Keratinocyte (primary cell): Measurements from ENCODE around the gene OR9A4. TPM values are rescaled to one million over a fixed set of nuclear protein-coding genes. Genes with fewer than 3 reads are reported as not detected.

Experiments used
- DNase-seq: peaks from one replicate; pipeline ENCODE4 v3.0.0-alpha.2; 2011; ENCODE audit warnings: low read depth, missing footprints, low spot score
- FAIRE-seq: peaks from 2 replicates; lab custom pipeline; 2011; peaks lifted over from hg19 to GRCh38; lab: Jason Lieb, UNC
- H2AFZ ChIP-seq: 2 replicates; pipeline ENCODE4 v1.6.0; 2012; ENCODE audit warnings: low read length, control low read depth, inconsistent platforms; ENCODE audit not compliant: control insufficient read depth
- H3K27ac ChIP-seq: 2 replicates; pipeline ENCODE4 v1.5.1; 2011; ENCODE audit warnings: low read length; ENCODE audit not compliant: control insufficient read depth, insufficient read depth
- H3K27me3 ChIP-seq: 3 replicates; pipeline ENCODE4 v1.6.0; 2011; ENCODE audit warnings: low read length; ENCODE audit not compliant: control insufficient read depth, insufficient read depth; ENCODE audit errors: extremely low read depth
- H3K36me3 ChIP-seq, 2 experiments: 2 replicates in 1 of 2; 3 replicates in 1 of 2; pipeline ENCODE4 v1.5.1; 2011; ENCODE audit warnings: low read length in 2 of 2, mild to moderate bottlenecking in 1 of 2; ENCODE audit not compliant: control insufficient read depth in 2 of 2, insufficient read depth in 2 of 2; ENCODE audit errors: extremely low read depth in 1 of 2
- H3K4me1 ChIP-seq: 3 replicates; pipeline ENCODE4 v1.5.1; 2011; ENCODE audit warnings: low read length; ENCODE audit not compliant: control insufficient read depth, insufficient read depth; ENCODE audit errors: extremely low read depth
- H3K4me2 ChIP-seq: 3 replicates; pipeline ENCODE4 v1.6.0; 2011; ENCODE audit warnings: low read depth, low read length; ENCODE audit not compliant: control insufficient read depth, insufficient read depth; ENCODE audit errors: extremely low read depth
- H3K4me3 ChIP-seq, 3 experiments: fragments of 200-600 bp in 1 of 3; sonication (generic) in 1 of 3; 2 replicates in 2 of 3; 3 replicates in 1 of 3; pipeline ENCODE4 v1.5.1; 2011 to 2016; ENCODE audit warnings: low read length in 3 of 3, mild to moderate bottlenecking in 3 of 3, control low read depth in 2 of 3, inconsistent platforms in 1 of 3, low read depth in 1 of 3, mixed read lengths in 1 of 3, mixed run types in 1 of 3, moderate library complexity in 1 of 3; ENCODE audit not compliant: control insufficient read depth in 2 of 3, insufficient read depth in 2 of 3; ENCODE audit errors: extremely low read depth in 1 of 3
- H3K79me2 ChIP-seq: 2 replicates; pipeline ENCODE4 v1.6.0; 2012; ENCODE audit warnings: low read length; ENCODE audit not compliant: control insufficient read depth, insufficient read depth
- H3K9ac ChIP-seq: 3 replicates; pipeline ENCODE4 v1.6.0; 2011; ENCODE audit warnings: low read length; ENCODE audit not compliant: control insufficient read depth, insufficient read depth; ENCODE audit errors: extremely low read depth
- H3K9me1 ChIP-seq: 3 replicates; pipeline ENCODE4 v1.6.0; 2011; ENCODE audit warnings: low read length; ENCODE audit not compliant: control insufficient read depth, insufficient read depth; ENCODE audit errors: extremely low read depth
- H3K9me3 ChIP-seq: 2 replicates; pipeline ENCODE4 v1.5.1; 2012; ENCODE audit warnings: low read depth, low read length; ENCODE audit not compliant: control insufficient read depth
- H4K20me1 ChIP-seq: 3 replicates; pipeline ENCODE4 v1.6.0; 2011; ENCODE audit warnings: low read length; ENCODE audit not compliant: control insufficient read depth, insufficient read depth; ENCODE audit errors: extremely low read depth
- CTCF ChIP-seq, 3 experiments: IDR thresholded peaks in 1 of 3; conservative IDR thresholded peaks in 1 of 3; optimal IDR thresholded peaks in 1 of 3; 2 replicates in 2 of 3; 3 replicates in 1 of 3; pipeline versions ENCODE3 to v1.5.1; 2011; ENCODE audit warnings: low read length in 3 of 3, mild to moderate bottlenecking in 3 of 3, moderate library complexity in 2 of 3, control low read depth in 1 of 3, inconsistent platforms in 1 of 3; ENCODE audit not compliant: insufficient read depth in 2 of 3; ENCODE audit errors: extremely low read depth in 1 of 3
- EZH2 ChIP-seq: IDR thresholded peaks from one replicate; pipeline ENCODE4 v1.6.1; 2012; ENCODE audit warnings: inconsistent platforms, mild to moderate bottlenecking, low read length, moderate library complexity
- dilution Hi-C: fragments of 300-500 bp; cut with MboI; formaldehyde crosslinking; loops from one replicate; pipeline ENCODE4 v1.7.0; 2020; ENCODE audit warnings: low sequenced_read_pairs; ENCODE audit not compliant: extremely low pct_ligation_motif_present
- polyA plus RNA-seq, 5 experiments: library from polyadenylated mRNA; depleted of rRNA in 3 of 5; stranded (reverse) in 3 of 5; stranded (forward) in 1 of 5; unstranded in 1 of 5; fragments of >200 nt; gene quantifications; 1 replicate in 1 of 5; 2 replicates in 3 of 5; 3 replicates in 1 of 5; pipeline versions ENCODE4 v1.2.1 to v1.2.3, GENCODE V29; 2011 to 2012; ENCODE audit warnings: missing spikeins in 2 of 5, low read depth in 1 of 5, low replicate concordance in 1 of 5

Gene OR9A4
- polyA plus RNA-seq, 1 donor (not counting 4 experiments of a cell fraction or from before 2014, with no cell fraction given) = not detected

GRCh38 chr7:141906285-141906684 is 9.9 kb upstream of the OR9A4 start:
- Histone ChIP-seq H3K9me3 (no peaks in the 10 kb centered on the region), H3K9ac (no peak overlapping the region), H3K4me2 (no peak overlapping the region), H3K4me1 (no peaks in the 10 kb centered on the region), H3K27me3 (no peaks in the 10 kb centered on the region), H3K36me3 (no peaks in the 10 kb centered on the region), H4K20me1 (no peaks in the 10 kb centered on the region), H3K79me2 (no peaks in the 10 kb centered on the region), H3K27ac (no peak overlapping the region), H3K4me3 (no peak overlapping the region), H3K9me1 (no peaks in the 10 kb centered on the region), H2AFZ (no peak overlapping the region)
- no peak for TF ChIP-seq CTCF (optimal IDR thresholded peaks at IDR 0.05 in 1 of 3, IDR thresholded peaks at IDR 0.05 in 1 of 3, conservative IDR thresholded peaks at IDR 0.05 in 1 of 3; ENCODE audit: extremely low read depth in 1 of 3, insufficient read depth in 2 of 3, low read length in 3 of 3)
- no peak for TF ChIP-seq EZH2
- FAIRE-seq (no peak), DNase-seq (no peak)
- dilution Hi-C loops = no loop called here

GRCh38 chr7:141911391-141911790 is 4.8 kb upstream of the OR9A4 start:
- Histone ChIP-seq H2AFZ (no peak overlapping the region), H3K4me3 (no peak overlapping the region), H3K9ac (no peak overlapping the region), H3K79me2 (no peaks in the 10 kb centered on the region), H3K36me3 (no peaks in the 10 kb centered on the region), H3K27me3 (no peaks in the 10 kb centered on the region), H3K4me2 (no peak overlapping the region), H3K9me3 (no peaks in the 10 kb centered on the region), H4K20me1 (no peaks in the 10 kb centered on the region), H3K9me1 (no peaks in the 10 kb centered on the region), H3K27ac (no peak overlapping the region), H3K4me1 (peaks cover 3% of the 10 kb centered on the region)
- TF ChIP-seq CTCF (optimal IDR thresholded peaks at IDR 0.05 in 1 of 3, IDR thresholded peaks at IDR 0.05 in 1 of 3, conservative IDR thresholded peaks at IDR 0.05 in 1 of 3; ENCODE audit: extremely low read depth in 1 of 3, insufficient read depth in 2 of 3, low read length in 3 of 3) = no peak
- no peak for TF ChIP-seq EZH2
- DNase-seq (no peak), FAIRE-seq (no peak)
- dilution Hi-C loops = no loop called here
